ENCODE results near the gene CAMKMT.
A peak's percentile ranks its signal among the peaks of the same experiment; 100 is the strongest.

The CAMKMT gene
- total RNA-seq: 9.0 to 12.1 reads per million in 2 donors

DNA sequence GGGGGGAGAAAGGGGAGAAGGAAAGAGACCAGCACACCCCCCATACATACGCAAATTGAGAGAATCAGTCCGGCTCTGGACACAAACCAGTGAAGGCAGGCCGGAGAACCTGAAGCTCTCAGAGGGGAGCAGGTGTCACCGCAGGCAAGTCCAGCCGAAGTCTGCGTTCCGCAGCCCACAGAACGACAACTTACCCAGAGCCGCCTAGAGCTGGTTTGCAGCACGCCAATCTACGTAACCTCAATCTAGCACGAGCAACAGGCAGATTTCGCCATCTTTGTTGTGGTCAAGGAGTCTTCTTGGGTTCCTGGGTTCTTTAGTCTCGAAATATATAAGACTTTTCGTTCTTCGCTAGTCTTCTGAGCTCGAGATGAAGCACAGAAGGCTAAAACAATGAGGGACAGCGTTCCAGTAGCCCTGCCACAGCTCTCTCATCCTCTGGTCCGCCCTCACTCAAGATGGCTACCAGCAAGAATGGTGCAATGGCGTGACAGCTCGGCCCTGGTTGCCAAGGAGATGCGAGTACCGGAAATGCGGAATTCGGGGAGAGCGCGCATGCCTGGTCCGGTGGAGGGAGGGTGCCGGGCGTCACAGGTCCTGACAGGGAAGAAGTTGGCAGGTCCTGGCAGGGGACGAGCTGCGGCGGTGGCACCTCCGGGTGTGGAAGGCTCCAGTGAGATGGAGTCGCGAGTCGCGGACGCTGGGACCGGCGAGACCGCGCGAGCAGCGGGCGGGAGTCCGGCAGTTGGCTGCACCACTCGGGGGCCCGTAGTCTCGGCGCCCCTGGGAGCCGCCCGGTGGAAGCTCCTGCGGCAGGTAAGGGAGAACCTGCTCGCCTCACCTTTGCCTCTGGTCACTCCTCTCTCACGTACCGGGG is at the start of gene CAMKMT, which contains the start of gene PREPL:
Gene CAMKMT, plus strand, starts transcription at position 618 of the 877 bp plus-strand sequence.
Gene PREPL, minus strand, starts transcription at position 165 of the 877 bp plus-strand sequence. CDS start 15,152 bp downstream, outside the sequence.
- peak; percentile 94 to 98 (median 97) for DNase-seq

DNA sequence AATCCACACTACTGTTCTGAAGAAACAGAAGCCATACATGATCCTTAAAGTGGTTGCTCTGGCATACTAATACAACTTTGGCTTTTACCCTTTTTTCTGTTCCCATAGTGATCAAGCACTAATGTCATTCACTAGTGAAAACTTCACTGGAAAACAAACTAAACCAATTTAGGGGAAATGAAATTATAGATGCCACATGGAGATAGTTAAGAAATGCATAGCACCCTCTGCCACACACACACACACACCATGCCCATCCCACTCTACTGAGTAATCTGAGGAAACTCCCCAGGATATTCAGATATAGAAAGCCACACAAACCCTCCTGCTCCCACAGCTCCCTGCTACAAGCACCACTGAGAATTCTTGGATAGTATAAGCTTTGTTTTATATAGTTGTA is 47.4 kb upstream of the CAMKMT start:
- no peak for DNase-seq

GRCh38 chr2:44315945-44316344 is 45.8 kb upstream of the CAMKMT start:
- no peak for DNase-seq

- no peak for DNase-seq
These were observed 40.9 kb upstream of the CAMKMT start for GRCh38 chr2:44320832-44321231.

DNA sequence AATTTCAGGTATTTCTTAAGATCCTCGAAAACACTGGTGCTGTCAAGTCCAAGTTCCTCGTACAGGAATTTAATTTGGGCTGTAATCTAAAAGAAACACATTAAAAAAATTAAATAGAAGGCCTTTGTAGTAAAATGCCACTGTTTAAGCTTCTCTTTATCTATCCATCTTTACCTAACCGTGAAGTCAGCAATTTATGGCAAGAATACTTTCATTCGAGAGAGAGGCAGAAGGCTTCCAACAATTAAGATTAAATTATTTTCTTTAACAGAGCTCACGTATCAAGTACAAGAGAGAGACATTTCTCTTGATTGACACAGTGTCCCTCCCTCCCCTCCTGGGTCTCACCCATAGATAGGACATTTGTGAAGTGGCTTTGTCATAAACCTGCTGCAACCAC is 40.4 kb upstream of the CAMKMT start:
- DNase-seq: no peak

DNA sequence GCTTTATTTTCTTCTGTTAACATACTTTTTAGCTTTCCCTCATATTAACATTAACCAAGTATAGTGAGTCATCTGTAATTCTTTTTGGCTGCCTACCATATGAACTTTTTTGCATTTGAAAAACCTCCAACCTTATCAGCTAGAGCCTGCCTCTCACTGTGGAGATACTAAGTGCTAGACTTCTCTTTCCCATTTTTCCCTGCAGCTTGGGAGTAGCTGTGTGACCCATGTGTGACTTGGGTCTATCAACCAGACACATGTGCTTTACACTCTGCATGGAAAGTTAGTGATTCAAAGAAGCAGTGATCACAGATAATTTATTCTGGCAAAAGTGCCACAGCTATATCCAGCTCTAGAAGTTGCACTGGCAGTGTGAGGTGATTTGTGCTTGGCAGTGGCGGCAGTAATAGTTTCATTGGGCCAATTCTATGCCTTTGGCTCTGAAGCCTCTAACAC is 36.7 kb upstream of the CAMKMT start:
- no peak for DNase-seq

DNA sequence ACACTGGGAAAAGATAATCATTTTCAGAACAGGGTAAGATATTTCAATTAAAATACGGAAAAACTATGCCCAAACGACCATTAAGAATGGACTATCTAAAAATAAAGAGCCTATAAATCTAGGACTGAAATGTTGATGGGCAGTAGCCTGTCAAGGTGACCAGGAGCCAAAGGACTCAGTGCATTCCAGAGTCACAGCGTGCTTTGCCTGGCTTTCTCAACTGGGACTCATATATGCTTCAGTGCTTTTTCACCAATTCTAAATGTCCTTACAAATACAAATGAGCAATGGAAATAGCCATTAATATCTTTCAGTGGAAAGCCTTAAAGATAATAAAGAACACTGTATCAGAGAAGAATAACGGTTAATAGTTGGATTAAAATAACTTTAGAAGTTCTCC is 35.9 kb upstream of the CAMKMT start:
- DNase-seq: no peak

GRCh38 chr2:44326548-44327264 is 35.0 kb upstream of the CAMKMT start:
- DNase-seq: no peak

DNA sequence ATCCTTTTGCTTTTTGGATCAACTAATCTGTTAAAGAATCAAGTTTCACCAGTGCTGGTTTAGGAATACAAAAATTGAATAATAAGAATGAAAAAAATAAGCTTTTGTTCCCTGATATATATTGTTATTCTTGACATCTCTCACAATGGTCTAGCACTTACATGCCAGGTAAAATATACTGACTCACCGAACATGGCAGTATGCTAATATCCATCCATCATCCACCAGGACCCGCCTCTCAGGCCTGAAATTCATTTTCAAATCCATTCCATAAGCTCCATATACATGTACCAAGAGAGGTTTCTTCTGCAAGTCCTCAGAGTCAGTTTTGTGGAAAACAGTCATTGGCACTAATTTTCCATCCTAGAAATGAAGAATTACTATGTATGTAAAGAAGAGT is 33.0 kb upstream of the CAMKMT start:
- DNase-seq: no peak

DNA sequence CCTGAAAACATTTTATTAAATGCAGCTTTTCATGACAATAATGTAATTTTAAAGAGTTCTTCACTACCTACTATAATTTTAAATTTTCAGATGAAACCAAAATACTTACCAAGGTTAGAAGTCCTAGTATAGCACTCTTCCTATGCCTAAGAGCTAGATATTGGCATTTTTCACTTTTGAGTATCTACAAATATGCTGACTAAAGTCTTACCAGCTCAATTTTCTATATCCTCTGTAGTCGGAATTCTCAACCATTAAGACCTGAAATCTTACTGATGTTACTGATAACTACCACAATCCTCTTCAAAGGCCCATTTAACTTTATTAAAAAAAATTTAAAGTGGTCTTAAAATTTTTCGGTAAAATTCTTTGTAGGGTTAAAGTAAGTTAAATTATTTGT is 32.4 kb upstream of the CAMKMT start:
- no peak for DNase-seq

GRCh38 chr2:44330801-44331200 is 30.9 kb upstream of the CAMKMT start:
- DNase-seq: no peak

- no peak for DNase-seq
These were observed 27.8 kb upstream of the CAMKMT start for GRCh38 chr2:44333994-44334393.

DNA sequence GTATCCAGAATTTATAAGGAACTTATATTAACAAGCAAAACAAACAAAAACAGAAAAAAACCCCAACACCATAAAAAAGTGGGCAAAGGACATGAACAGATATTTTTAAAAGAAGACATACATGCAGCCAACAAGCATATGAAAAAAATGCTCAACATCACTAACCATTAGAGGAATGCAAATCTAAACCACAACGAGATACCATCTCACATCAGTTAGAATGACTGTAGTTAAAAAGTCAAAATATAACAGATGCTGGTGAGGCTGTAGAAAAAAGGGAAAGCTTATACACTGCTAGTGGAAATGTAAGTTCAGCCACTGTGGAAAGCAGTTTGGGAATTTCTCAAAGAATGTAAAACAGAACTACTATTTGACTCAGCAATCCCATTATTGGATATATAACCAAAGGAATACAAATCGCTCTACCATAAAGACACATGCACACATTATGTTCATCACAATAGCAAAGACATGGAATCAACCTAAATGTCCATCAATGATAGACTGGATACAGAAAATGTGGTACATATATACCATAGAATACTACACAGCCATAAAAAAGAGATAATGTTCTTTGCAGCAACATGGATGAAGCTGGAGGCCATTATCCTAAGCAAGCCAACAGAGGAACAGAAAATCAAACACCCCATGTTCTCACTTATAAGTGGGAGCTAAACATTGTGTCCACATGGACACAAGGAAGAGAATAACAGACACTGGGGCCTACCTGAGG is 25.8 kb upstream of the CAMKMT start:
- DNase-seq: peak in 1 of 5 experiments; percentile 61

DNA sequence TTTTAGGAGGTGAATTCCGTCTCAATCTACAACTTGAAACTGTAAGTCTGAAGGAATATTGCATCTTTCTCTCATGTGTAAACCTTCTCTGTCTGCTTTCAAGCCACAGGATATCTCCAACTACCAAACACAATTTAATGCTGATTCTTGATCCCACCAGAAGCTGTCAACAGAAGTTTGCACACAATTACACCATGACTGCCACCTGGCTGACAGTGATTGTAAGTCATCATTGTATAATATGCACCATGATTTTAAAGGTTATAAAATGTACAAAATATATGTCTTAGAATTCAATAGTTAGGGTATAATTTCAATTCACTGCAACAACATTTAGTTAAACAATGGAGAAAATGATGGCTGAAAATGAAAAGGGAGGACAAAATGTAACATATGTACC is 18.9 kb upstream of the CAMKMT start:
- peak in 1 of 5 experiments; percentile 54 for DNase-seq

DNA sequence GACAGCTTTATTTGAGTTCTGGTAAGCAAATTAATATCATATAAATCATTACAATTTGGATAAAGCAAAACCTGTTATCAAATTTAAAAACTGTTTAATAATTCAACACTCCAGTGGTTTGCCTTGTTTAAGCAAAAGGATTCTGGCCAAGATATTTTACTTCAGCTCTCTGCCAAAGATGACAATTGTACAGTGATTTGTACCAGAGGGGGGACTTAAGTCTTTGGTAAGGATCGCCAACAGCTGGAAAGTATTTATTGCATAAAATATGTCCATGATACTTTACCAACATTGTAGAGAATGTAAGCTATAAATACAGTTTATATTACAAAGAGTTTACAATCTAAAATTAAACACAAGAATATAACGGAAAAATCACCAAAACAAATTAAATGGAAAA is 14.2 kb upstream of the CAMKMT start:
- DNase-seq: no peak

- no peak for DNase-seq
These were observed 13.3 kb upstream of the CAMKMT start for GRCh38 chr2:44348400-44348799.

GRCh38 chr2:44349506-44349905 is 12.2 kb upstream of the CAMKMT start:
- no peak for DNase-seq

DNA sequence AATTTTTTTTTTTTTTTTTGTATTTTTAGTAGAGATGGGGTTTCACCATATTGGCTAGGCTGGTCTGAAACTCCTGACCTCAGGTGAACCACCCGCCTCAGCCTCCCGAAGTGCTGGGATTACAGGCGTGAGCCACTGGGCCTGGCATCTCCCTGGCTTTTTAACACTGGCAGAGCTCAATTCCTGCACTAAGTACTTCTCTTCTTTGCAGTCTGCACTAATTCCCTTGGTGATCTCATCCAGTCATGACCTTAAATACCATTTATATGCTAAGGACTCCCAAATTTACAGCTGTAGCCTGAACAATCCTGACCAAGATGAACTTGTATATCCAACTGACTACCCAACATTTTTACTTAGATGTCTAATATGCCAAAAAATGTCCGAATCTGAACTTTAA is 10.7 kb upstream of the CAMKMT start:
- no peak for DNase-seq

- DNase-seq: no peak
These were observed 10.1 kb upstream of the CAMKMT start for GRCh38 chr2:44351676-44352075.

DNA sequence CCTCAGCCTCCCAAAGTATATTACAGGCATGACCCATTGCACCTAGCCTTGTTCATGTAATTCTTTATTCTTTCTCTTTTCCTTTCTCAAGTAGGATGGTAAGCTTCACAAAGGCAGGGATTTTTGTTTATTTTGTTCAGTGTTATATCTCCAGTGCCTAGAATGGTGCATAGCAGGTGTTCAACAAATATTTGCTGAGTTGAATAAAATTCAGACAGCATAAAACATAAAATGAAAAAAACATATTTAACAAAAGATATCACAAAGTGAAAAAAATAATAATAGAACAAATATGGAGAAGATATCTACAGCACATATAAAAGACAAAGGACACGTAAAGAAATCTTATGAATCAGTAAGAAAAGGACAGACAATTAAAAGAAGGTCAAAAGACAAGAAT is 9.2 kb upstream of the CAMKMT start:
- DNase-seq: no peak

- no peak for DNase-seq
These were observed 7.0 kb upstream of the CAMKMT start for GRCh38 chr2:44354761-44355160.

DNA sequence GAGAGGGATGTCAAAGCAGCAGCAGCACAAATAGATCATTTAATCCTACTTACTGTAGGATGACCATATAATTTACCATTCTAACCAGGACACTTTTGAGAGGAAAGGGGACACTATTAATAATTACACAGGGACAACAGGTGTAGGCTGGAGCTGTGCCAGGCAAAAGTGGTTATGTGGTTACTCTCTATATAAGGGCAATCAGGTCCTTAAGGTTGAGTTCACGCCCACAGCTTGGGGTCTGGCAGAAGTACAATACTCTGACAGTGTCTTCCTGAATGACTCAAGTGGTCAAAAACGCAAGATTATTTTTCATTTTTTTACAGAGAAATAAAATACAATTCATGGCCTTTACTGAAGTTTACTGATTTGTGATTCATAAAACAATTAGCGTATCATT is 3.2 kb upstream of the CAMKMT start:
- DNase-seq: peak in 3 of 5 experiments; percentile 12 to 38 (median 21)

DNA sequence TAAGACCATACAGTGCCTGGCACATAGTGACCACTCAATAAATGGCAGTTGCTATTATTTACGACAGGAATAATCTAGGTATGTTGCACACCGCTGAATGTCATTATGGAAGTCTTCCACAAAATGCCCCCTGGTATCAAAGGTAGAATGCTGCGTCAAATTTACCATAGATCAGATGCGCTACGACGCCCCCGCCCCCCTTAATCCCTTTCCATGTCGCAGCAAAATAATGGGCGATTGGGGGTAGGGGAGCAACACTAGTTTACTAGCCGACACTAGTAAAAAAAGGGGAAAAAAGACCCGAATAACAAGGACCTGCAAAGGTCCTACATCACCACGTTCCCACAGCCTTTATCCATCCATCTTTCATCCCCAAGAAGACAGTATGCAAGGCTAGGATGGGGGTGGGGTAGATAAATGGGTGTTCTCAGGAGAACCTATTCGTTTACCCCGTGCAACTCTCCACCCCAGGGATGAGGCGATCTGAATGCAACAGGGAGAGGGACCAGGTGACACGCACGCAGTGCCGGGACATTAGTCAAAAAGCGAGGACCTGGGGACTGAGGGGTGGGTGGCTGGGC is 908 bp upstream of the CAMKMT start:
- DNase-seq: peak in 2 of 5 experiments; percentile 0 to 5
